Measurements from ENCODE around the gene AIFM3.

Gene AIFM3

GRCh38 chr22:20964090-20964798, 2.8 kb upstream of the AIFM3 start:
- Histone ChIP-seq H4K20me1 (ENCODE audit: insufficient read depth, low read length) (no peaks in the 10 kb centered on the region), H3K4me3 (ENCODE audit: low read length) (peak overlapping the region; percentile 65), H3K4me2 (ENCODE audit: low read length) (peak overlapping the region; percentile 60), H3K36me3 (replicated peaks; ENCODE audit: low read depth, low read length) (no peaks in the 10 kb centered on the region), H3K79me2 (ENCODE audit: low read length) (no peaks in the 10 kb centered on the region), H3K9me3 (ENCODE audit: insufficient read depth, low read length) (no peaks in the 10 kb centered on the region), H3K27ac (ENCODE audit: low read length) (no peak overlapping the region), H3K4me1 (ENCODE audit: low read length) (peaks cover 15% of the 10 kb centered on the region), H3K9ac (ENCODE audit: low read length) (0 out of 2 replicates have a peak overlapping the region, but pooled peaks have one; percentile 10), H2AFZ (ENCODE audit: low read depth, low read length) (peak overlapping the region; percentile 52; the same call in 1 of the 2 replicates), H3K27me3 (ENCODE audit: low read depth, low read length) (peaks cover 20% of the 10 kb centered on the region)
- TF ChIP-seq EZH2phosphoT487 (IDR thresholded peaks at IDR 0.05; ENCODE audit: low read depth) (no peak), CTCF (IDR thresholded peaks at IDR 0.05; ENCODE audit: low read depth, low read length) (no peak)

- Histone ChIP-seq H3K79me2 (ENCODE audit: low read length) (no peaks in the 10 kb centered on the region), H2AFZ (ENCODE audit: low read depth, low read length) (peak overlapping the region; percentile 52; the same call in 1 of the 2 replicates), H3K4me1 (ENCODE audit: low read length) (peaks cover 15% of the 10 kb centered on the region), H4K20me1 (ENCODE audit: insufficient read depth, low read length) (no peaks in the 10 kb centered on the region), H3K27ac (ENCODE audit: low read length) (no peak overlapping the region), H3K27me3 (ENCODE audit: low read depth, low read length) (peaks cover 20% of the 10 kb centered on the region), H3K4me2 (ENCODE audit: low read length) (peak overlapping the region; percentile 60), H3K36me3 (replicated peaks; ENCODE audit: low read depth, low read length) (no peaks in the 10 kb centered on the region), H3K4me3 (ENCODE audit: low read length) (peak overlapping the region; percentile 65), H3K9me3 (ENCODE audit: insufficient read depth, low read length) (no peaks in the 10 kb centered on the region), H3K9ac (ENCODE audit: low read length) (0 out of 2 replicates have a peak overlapping the region, but pooled peaks have one; percentile 10)
- TF ChIP-seq CTCF (IDR thresholded peaks at IDR 0.05; ENCODE audit: low read depth, low read length), result no peak
- TF ChIP-seq EZH2phosphoT487 (IDR thresholded peaks at IDR 0.05; ENCODE audit: low read depth), result no peak
Measured at GRCh38 chr22:20964799-20965103, 2.3 kb upstream of the AIFM3 start.

DNA sequence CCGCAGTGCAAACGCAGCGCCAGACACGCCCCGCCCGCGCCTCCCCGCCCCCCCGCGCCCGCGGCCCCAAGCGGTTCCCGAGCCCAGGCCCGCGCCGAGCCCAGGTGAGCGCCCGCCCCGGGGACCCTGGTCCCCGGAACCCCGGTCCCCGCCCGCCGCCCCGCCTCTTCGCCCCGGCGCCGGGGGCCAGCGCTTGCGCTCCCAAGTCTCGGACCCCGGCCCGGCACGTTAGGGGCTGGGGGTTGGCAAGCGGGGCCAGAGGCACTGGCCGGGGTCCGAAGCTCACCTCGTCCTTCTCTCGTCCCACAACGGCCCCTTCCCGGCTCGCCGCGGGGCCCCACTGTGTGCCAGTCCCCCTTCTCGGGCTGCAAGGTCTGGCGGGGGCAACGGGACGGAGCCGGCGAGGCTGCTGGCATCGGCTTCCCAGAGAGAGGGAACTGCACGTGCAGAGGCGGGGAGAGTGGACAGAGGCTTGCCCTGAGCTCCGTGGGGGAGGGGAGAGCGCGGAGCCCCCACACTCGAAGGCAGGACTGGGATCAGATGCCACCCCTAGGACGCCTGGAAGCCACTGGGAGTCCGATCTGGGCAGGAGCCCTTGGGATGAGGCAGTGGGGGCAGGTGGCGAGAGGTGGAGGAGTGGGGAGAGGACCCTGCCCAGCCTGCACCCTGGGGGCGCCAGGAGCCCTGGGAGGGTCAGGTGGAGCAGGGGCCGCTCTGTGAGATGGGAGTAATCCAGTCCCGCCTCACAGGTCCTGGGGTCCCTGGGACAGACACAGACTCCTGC, 1.8 kb upstream of the AIFM3 start:
- no peak for TF ChIP-seq EZH2phosphoT487 (IDR thresholded peaks at IDR 0.05; ENCODE audit: low read depth)
- no peak for TF ChIP-seq CTCF (IDR thresholded peaks at IDR 0.05; ENCODE audit: low read depth, low read length)
- no peak overlapping the region for H3K27ac ChIP-seq (ENCODE audit: low read length)
- no peaks in the 10 kb centered on the region for H4K20me1 ChIP-seq (ENCODE audit: insufficient read depth, low read length)
- no peaks in the 10 kb centered on the region for H3K79me2 ChIP-seq (ENCODE audit: low read length)
- peak overlapping the region; percentile 96 for H3K4me2 ChIP-seq (ENCODE audit: low read length)
- no peak overlapping the region; the same call in 1 of the 2 replicates for H2AFZ ChIP-seq (ENCODE audit: low read depth, low read length)
- peak overlapping the region; percentile 78 for H3K4me3 ChIP-seq (ENCODE audit: low read length)
- no peaks in the 10 kb centered on the region for H3K36me3 ChIP-seq (replicated peaks; ENCODE audit: low read depth, low read length)
- H3K9ac ChIP-seq (ENCODE audit: low read length), result peak overlapping the region; percentile 38; the same call in 1 of the 2 replicates
- peaks cover 20% of the 10 kb centered on the region for H3K27me3 ChIP-seq (ENCODE audit: low read depth, low read length)
- peaks cover 15% of the 10 kb centered on the region for H3K4me1 ChIP-seq (ENCODE audit: low read length)
- H3K9me3 ChIP-seq (ENCODE audit: insufficient read depth, low read length), result no peaks in the 10 kb centered on the region

Measured in OCI-LY3 (cell line).